ENCODE data around the gene SCNN1A.

DNA sequence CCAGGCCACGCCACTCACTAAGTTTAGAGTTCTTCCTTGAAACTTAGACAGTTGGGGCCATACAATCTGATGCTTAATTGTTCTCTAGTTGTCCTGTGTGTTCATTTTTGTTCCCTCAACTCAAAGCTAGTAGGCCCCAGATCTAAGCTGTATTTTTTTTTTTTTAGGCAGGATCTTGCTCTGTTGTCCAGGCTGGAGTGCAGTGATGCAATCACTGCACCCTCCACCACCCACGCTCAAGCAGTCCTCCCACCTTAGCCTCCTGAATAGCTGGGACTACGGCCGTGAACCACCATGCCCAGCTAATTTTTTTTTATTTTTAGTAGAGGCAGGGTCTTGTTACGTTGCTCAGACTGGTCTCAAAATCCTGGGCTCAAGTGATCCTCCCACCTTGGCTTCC, 41.0 kb downstream of the SCNN1A start:
- TF ChIP-seq EZH2 (IDR thresholded peaks at IDR 0.05; ENCODE audit: borderline replicate concordance) (no peak), EZH2phosphoT487 (IDR thresholded peaks at IDR 0.05; ENCODE audit: low read depth, severe bottlenecking, unreplicated experiment) (no peak)
- TF ChIP-seq, protein P1, sequence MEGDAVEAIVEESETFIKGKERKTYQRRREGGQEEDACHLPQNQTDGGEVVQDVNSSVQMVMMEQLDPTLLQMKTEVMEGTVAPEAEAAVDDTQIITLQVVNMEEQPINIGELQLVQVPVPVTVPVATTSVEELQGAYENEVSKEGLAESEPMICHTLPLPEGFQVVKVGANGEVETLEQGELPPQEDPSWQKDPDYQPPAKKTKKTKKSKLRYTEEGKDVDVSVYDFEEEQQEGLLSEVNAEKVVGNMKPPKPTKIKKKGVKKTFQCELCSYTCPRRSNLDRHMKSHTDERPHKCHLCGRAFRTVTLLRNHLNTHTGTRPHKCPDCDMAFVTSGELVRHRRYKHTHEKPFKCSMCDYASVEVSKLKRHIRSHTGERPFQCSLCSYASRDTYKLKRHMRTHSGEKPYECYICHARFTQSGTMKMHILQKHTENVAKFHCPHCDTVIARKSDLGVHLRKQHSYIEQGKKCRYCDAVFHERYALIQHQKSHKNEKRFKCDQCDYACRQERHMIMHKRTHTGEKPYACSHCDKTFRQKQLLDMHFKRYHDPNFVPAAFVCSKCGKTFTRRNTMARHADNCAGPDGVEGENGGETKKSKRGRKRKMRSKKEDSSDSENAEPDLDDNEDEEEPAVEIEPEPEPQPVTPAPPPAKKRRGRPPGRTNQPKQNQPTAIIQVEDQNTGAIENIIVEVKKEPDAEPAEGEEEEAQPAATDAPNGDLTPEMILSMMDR (IDR thresholded peaks at IDR 0.05; ENCODE audit: poor library complexity) = no peak
